T-helper 17 cell (primary cell): ENCODE measurements around the gene NSUN6. TPM values are rescaled to one million over a fixed set of nuclear protein-coding genes. Genes with fewer than 3 reads are reported as not detected.

Experiments
- ATAC-seq: fragments of 150-1000 bp; cut with Tn5 transposase; 2 replicates; pipeline ENCODE4 v1.10.0; 2021; ENCODE audit warnings: mild to moderate bottlenecking, moderate library complexity
- DNase-seq, 3 donors: peaks; one replicate each; pipeline versions ENCODE4 v3.0.0 to v3.0.0-alpha.2; 2020 to 2021
- H3K9me3 ChIP-seq: one replicate; pipeline ENCODE4 v1.7.0; 2013; ENCODE audit warnings: low read length, mild to moderate bottlenecking; ENCODE audit not compliant: control insufficient read depth, poor library complexity, severe bottlenecking
- H3K27ac Mint-ChIP-seq: one replicate; pipeline ENCODE4 v1.8.0; 2022; ENCODE audit warnings: mild to moderate bottlenecking, moderate library complexity, mixed read lengths
- H3K27me3 Mint-ChIP-seq: one replicate; pipeline ENCODE4 v1.8.0; 2022; ENCODE audit warnings: mixed read lengths
- H3K36me3 Mint-ChIP-seq: one replicate; pipeline ENCODE4 v1.8.0; 2022; ENCODE audit warnings: low read depth, mixed read lengths
- H3K4me1 Mint-ChIP-seq: one replicate; pipeline ENCODE4 v1.8.0; 2022; ENCODE audit warnings: mild to moderate bottlenecking, mixed read lengths
- H3K4me3 Mint-ChIP-seq: one replicate; pipeline ENCODE4 v1.8.0; 2022; ENCODE audit warnings: mild to moderate bottlenecking, moderate library complexity, mixed read lengths
- total RNA-seq, 4 donors: library from RNA in 2 of 4; stranded (reverse) in 2 of 4; gene quantifications; one replicate each; pipeline ENCODE4 v1.2.3 and lab custom pipeline; 2022 to 2026

The NSUN6 gene
- total RNA-seq, 2 donors from 2014 or later = 22.2 to 36.9 TPM

GRCh38 chr10:18516851-18517250, 134.5 kb downstream of the NSUN6 start:
- no peaks in the 10 kb centered on the region for H3K27me3 Mint-ChIP-seq
- ATAC-seq (no peak), DNase-seq (no peak)
- no peaks in the 10 kb centered on the region for H3K9me3 ChIP-seq
- H3K36me3 Mint-ChIP-seq = peaks cover 3% of the 10 kb centered on the region
- no peak overlapping the region for H3K4me3 Mint-ChIP-seq
- H3K27ac Mint-ChIP-seq = no peak overlapping the region
- no peaks in the 10 kb centered on the region for H3K4me1 Mint-ChIP-seq

- Mint-ChIP-seq H3K4me1 (no peaks in the 10 kb centered on the region), H3K27me3 (no peaks in the 10 kb centered on the region), H3K27ac (no peak overlapping the region), H3K4me3 (no peak overlapping the region), H3K36me3 (peaks cover 3% of the 10 kb centered on the region)
- H3K9me3 ChIP-seq = no peaks in the 10 kb centered on the region
- DNase-seq (no peak), ATAC-seq (no peak)
Observed at GRCh38 chr10:18514537-18514936, 136.8 kb downstream of the NSUN6 start.

GRCh38 chr10:18508587-18508986, 142.8 kb downstream of the NSUN6 start:
- Mint-ChIP-seq H3K4me1 (no peaks in the 10 kb centered on the region), H3K4me3 (no peak overlapping the region), H3K27ac (no peak overlapping the region), H3K36me3 (peaks cover 6% of the 10 kb centered on the region), H3K27me3 (peaks cover 10% of the 10 kb centered on the region)
- ATAC-seq = no peak
- no peak for DNase-seq
- no peaks in the 10 kb centered on the region for H3K9me3 ChIP-seq

- Mint-ChIP-seq H3K4me3 (no peak overlapping the region), H3K4me1 (peaks cover under 1% of the 10 kb centered on the region), H3K27ac (no peak overlapping the region), H3K27me3 (peaks cover 27% of the 10 kb centered on the region), H3K36me3 (peaks cover 2% of the 10 kb centered on the region)
- DNase-seq (no peak), ATAC-seq (no peak)
- H3K9me3 ChIP-seq = no peaks in the 10 kb centered on the region
Observed at GRCh38 chr10:18505456-18506118, 145.8 kb downstream of the NSUN6 start.

- peaks cover 34% of the 10 kb centered on the region for H3K27me3 Mint-ChIP-seq
- H3K36me3 Mint-ChIP-seq = peaks cover 2% of the 10 kb centered on the region
- no peak overlapping the region for H3K27ac Mint-ChIP-seq
- H3K4me1 Mint-ChIP-seq = peaks cover 2% of the 10 kb centered on the region
- H3K9me3 ChIP-seq = no peaks in the 10 kb centered on the region
- H3K4me3 Mint-ChIP-seq = no peak overlapping the region
- ATAC-seq (no peak), DNase-seq (no peak)
Observed at GRCh38 chr10:18504161-18504560, 147.2 kb downstream of the NSUN6 start.

- H3K27me3 Mint-ChIP-seq = peaks cover 34% of the 10 kb centered on the region
- H3K9me3 ChIP-seq = no peaks in the 10 kb centered on the region
- H3K27ac Mint-ChIP-seq = no peak overlapping the region
- DNase-seq (no peak), ATAC-seq (no peak)
- H3K36me3 Mint-ChIP-seq = peaks cover 2% of the 10 kb centered on the region
- peak overlapping the region; percentile 41 for H3K4me3 Mint-ChIP-seq
- H3K4me1 Mint-ChIP-seq = peaks cover 2% of the 10 kb centered on the region
Observed at GRCh38 chr10:18501629-18502028, 149.8 kb downstream of the NSUN6 start.

- no peak for DNase-seq
- peak overlapping the region; percentile 41 for H3K4me3 Mint-ChIP-seq
- peaks cover 2% of the 10 kb centered on the region for H3K36me3 Mint-ChIP-seq
- ATAC-seq = no peak
- H3K27me3 Mint-ChIP-seq = peaks cover 34% of the 10 kb centered on the region
- H3K27ac Mint-ChIP-seq = no peak overlapping the region
- H3K4me1 Mint-ChIP-seq = peaks cover 2% of the 10 kb centered on the region
- no peaks in the 10 kb centered on the region for H3K9me3 ChIP-seq
Observed at GRCh38 chr10:18501198-18501597, 150.2 kb downstream of the NSUN6 start.

- Mint-ChIP-seq H3K36me3 (peaks cover 2% of the 10 kb centered on the region), H3K27ac (no peak overlapping the region), H3K27me3 (peaks cover 34% of the 10 kb centered on the region), H3K4me1 (peaks cover 2% of the 10 kb centered on the region), H3K4me3 (no peak overlapping the region)
- no peaks in the 10 kb centered on the region for H3K9me3 ChIP-seq
- DNase-seq (no peak), ATAC-seq (no peak)
Observed at GRCh38 chr10:18500576-18500975, 150.8 kb downstream of the NSUN6 start.

GRCh38 chr10:18498998-18499397, 152.4 kb downstream of the NSUN6 start:
- DNase-seq = no peak
- Mint-ChIP-seq H3K27me3 (peaks cover 27% of the 10 kb centered on the region), H3K4me3 (no peak overlapping the region), H3K27ac (no peak overlapping the region), H3K4me1 (peaks cover 2% of the 10 kb centered on the region), H3K36me3 (no peaks in the 10 kb centered on the region)
- no peaks in the 10 kb centered on the region for H3K9me3 ChIP-seq
- no peak for ATAC-seq

GRCh38 chr10:18497806-18498369, 153.5 kb downstream of the NSUN6 start:
- DNase-seq (no peak), ATAC-seq (no peak)
- no peaks in the 10 kb centered on the region for H3K36me3 Mint-ChIP-seq

More at GRCh38 chr10:18497806-18498369, 153.5 kb downstream of the NSUN6 start:
- peaks cover 24% of the 10 kb centered on the region for H3K27me3 Mint-ChIP-seq
- H3K4me1 Mint-ChIP-seq = peaks cover 2% of the 10 kb centered on the region
- H3K4me3 Mint-ChIP-seq = no peak overlapping the region
- no peak overlapping the region for H3K27ac Mint-ChIP-seq
- H3K9me3 ChIP-seq = no peaks in the 10 kb centered on the region

Other genes with a start within 250 kb of the NSUN6 start
- 10 to 100 TPM; 13.1 to 24.3 TPM for gene ARL5B, start 7.8 kb upstream of the NSUN6 start, total RNA-seq